Mucosa of rectum (tissue), 2 donors: Measurements from ENCODE around the gene WAPL.
"Not testable (repeated sequence)": the region's sequence is repeated elsewhere in the genome, so short reads cannot be mapped to it uniquely, and the experiment has no call there.

Experiments
- H3K27ac ChIP-seq, 2 donors: one replicate each; pipeline ENCODE4 v1.7.0; 2013; ENCODE audit warnings: inconsistent platforms in 2 of 2, low read depth in 2 of 2, low read length in 2 of 2
- H3K27me3 ChIP-seq, 2 donors: one replicate each; pipeline ENCODE4 v1.7.0; 2013; ENCODE audit warnings: low read length in 2 of 2; ENCODE audit not compliant: control insufficient read depth in 2 of 2, insufficient read depth in 2 of 2
- H3K36me3 ChIP-seq, 2 donors: one replicate each; pipeline ENCODE4 v1.7.0; 2013; ENCODE audit warnings: low read length in 2 of 2; ENCODE audit not compliant: control insufficient read depth in 2 of 2, insufficient read depth in 2 of 2
- H3K4me1 ChIP-seq, 2 donors: one replicate each; pipeline ENCODE4 v1.7.0; 2013; ENCODE audit warnings: low read length in 2 of 2, mild to moderate bottlenecking in 1 of 2; ENCODE audit not compliant: control insufficient read depth in 2 of 2, insufficient read depth in 2 of 2
- H3K4me3 ChIP-seq, 2 donors: one replicate each; pipeline ENCODE4 v1.7.0; 2013; ENCODE audit warnings: low read length in 2 of 2
- H3K9ac ChIP-seq, 2 donors: one replicate each; pipeline ENCODE4 v1.7.0; 2013; ENCODE audit warnings: low read length in 2 of 2, low read depth in 1 of 2, mild to moderate bottlenecking in 1 of 2
- H3K9me3 ChIP-seq, 2 donors: one replicate each; pipeline ENCODE4 v1.7.0; 2013; ENCODE audit warnings: low read length in 2 of 2; ENCODE audit not compliant: control insufficient read depth in 2 of 2
- donor health status: healthy.
- donor health status: Normal muscosa, but diverticular disease.

WAPL gene

GRCh38 chr10:86391236-86391840 lies 130.3 kb downstream of the WAPL start:
- H3K27me3 ChIP-seq: peaks cover 8 to 9% of the 10 kb centered on the region in 2 donors
- H3K4me1 ChIP-seq: peaks cover 0 to 6% of the 10 kb centered on the region in 2 donors
- H3K36me3 ChIP-seq: no peaks in the 10 kb centered on the region
- H3K9ac ChIP-seq: no peak overlapping the region
- no peak overlapping the region for H3K27ac ChIP-seq
- H3K9me3 ChIP-seq: no peaks in the 10 kb centered on the region
- no peak overlapping the region for H3K4me3 ChIP-seq

- no peak overlapping the region for H3K4me3 ChIP-seq
- no peaks in the 10 kb centered on the region for H3K9me3 ChIP-seq
- no peak overlapping the region for H3K27ac ChIP-seq
- H3K36me3 ChIP-seq: no peaks in the 10 kb centered on the region
- H3K4me1 ChIP-seq: peaks cover 0 to 6% of the 10 kb centered on the region in 2 donors
- H3K9ac ChIP-seq: no peak overlapping the region
- H3K27me3 ChIP-seq: peaks cover 8 to 13% of the 10 kb centered on the region in 2 donors
Measured at GRCh38 chr10:86390337-86391120, 131.1 kb downstream of the WAPL start.

GRCh38 chr10:86389441-86390193 lies 132.0 kb downstream of the WAPL start:
- no peaks in the 10 kb centered on the region for H3K9me3 ChIP-seq
- H3K9ac ChIP-seq: peak overlapping the region in 1 of 2 donors; percentile 29
- H3K36me3 ChIP-seq: no peaks in the 10 kb centered on the region
- H3K27ac ChIP-seq: no peak overlapping the region
- H3K27me3 ChIP-seq: peaks cover 8 to 13% of the 10 kb centered on the region in 2 donors
- H3K4me1 ChIP-seq: peaks cover 0 to 6% of the 10 kb centered on the region in 2 donors
- H3K4me3 ChIP-seq: peak overlapping the region; percentile 53 to 62

DNA sequence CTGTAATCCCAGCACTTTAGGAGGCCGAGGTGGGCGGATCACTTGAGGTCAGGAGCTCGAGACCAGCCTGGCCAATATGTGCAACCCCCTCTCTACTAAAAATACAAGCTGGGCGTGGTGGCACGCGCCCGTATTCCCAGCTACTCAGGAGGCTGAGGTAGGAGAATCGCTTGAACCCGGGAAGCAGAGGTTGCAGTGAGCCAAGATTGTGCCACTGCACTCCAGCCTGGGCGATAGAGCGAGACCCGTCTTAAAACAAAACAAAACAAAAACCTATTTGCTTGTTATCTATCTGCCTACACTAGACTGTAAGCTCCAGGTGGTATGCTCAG lies 132.5 kb downstream of the WAPL start:
- peaks cover 8 to 13% of the 10 kb centered on the region in 2 donors for H3K27me3 ChIP-seq
- H3K9ac ChIP-seq: peak overlapping the region in 1 of 2 donors; percentile 18

GRCh38 chr10:86388119-86388704 lies 133.4 kb downstream of the WAPL start:
- peaks cover 0 to 6% of the 10 kb centered on the region in 2 donors for H3K4me1 ChIP-seq
- H3K9me3 ChIP-seq: no peaks in the 10 kb centered on the region
- peaks cover 8 to 13% of the 10 kb centered on the region in 2 donors for H3K27me3 ChIP-seq
- H3K9ac ChIP-seq: no peak overlapping the region
- H3K27ac ChIP-seq: no peak overlapping the region
- no peaks in the 10 kb centered on the region for H3K36me3 ChIP-seq
- H3K4me3 ChIP-seq: no peak overlapping the region

More for the DNA sequence above, 132.5 kb downstream of the WAPL start:
- H3K36me3 ChIP-seq, H3K27ac ChIP-seq, H3K4me1 ChIP-seq, H3K9me3 ChIP-seq: not testable (repeated sequence)
- H3K4me3 ChIP-seq: peak overlapping the region; percentile 53 to 62

- Histone ChIP-seq H3K27ac (no peak overlapping the region), H3K9me3 (no peaks in the 10 kb centered on the region), H3K36me3 (no peaks in the 10 kb centered on the region), H3K27me3 (peaks cover 8 to 13% of the 10 kb centered on the region in 2 donors), H3K4me3 (no peak overlapping the region), H3K9ac (no peak overlapping the region), H3K4me1 (peaks cover 0 to 6% of the 10 kb centered on the region in 2 donors)
Measured at GRCh38 chr10:86387178-86387794, 134.3 kb downstream of the WAPL start.

GRCh38 chr10:86385806-86386205 lies 135.8 kb downstream of the WAPL start:
- Histone ChIP-seq H3K4me3 (no peak overlapping the region), H3K9me3 (no peaks in the 10 kb centered on the region), H3K4me1 (peaks cover 0 to 6% of the 10 kb centered on the region in 2 donors), H3K27me3 (peaks cover 8 to 14% of the 10 kb centered on the region in 2 donors), H3K9ac (no peak overlapping the region), H3K36me3 (no peaks in the 10 kb centered on the region), H3K27ac (no peak overlapping the region)
